HG03469 (cell line): ENCODE data around the gene MAPK1.
"Not testable (repeated sequence)": the region's sequence is repeated elsewhere in the genome, so short reads cannot be mapped to it uniquely, and the experiment has no call there.

Source experiments
- ATAC-seq: cut with Tn5 transposase; IDR thresholded peaks from one replicate; pipeline ENCODE4 v1.9.1; 2021; ENCODE audit warnings: mild to moderate bottlenecking, moderate library complexity, moderate number of reproducible peaks; ENCODE audit not compliant: unreplicated experiment

The MAPK1 gene

GRCh38 chr22:21867528-21868266 lies at the start of gene MAPK1:
Gene MAPK1 (minus strand): TSS chr22:21867645. CDS start chr22:21867440, 205 bp downstream.
- ATAC-seq: peak; percentile 71

DNA sequence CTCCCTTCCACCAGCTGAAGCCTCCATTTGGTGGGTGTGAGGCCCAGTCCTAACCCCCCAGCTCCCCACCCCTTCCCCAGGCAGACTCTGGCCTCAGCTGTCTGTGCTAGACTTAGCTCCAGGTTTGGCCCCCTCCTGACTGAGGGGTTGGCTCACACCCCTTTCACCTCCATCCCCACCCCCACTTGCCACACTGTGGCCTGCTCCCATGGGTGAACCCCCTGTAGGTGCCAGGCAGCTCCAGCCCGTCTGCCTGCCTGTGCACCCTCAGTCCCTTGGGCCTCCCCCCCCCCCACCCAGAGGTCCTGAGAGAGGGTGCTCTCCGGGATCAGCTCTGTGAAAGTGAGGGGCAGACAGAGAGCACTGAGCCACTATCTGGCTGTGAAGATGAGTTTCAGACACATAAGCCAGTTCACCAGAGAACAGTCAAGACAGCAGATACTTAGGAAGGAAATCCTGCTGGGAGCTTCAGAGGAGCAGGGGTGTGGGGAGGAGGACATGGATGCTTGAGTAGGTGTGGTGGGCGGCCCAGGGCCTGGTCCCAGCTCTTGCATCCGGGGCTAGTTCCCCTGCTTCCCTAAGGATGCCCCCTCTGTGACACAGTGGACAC lies 49.0 kb upstream of the MAPK1 start:
- ATAC-seq: no peak

DNA sequence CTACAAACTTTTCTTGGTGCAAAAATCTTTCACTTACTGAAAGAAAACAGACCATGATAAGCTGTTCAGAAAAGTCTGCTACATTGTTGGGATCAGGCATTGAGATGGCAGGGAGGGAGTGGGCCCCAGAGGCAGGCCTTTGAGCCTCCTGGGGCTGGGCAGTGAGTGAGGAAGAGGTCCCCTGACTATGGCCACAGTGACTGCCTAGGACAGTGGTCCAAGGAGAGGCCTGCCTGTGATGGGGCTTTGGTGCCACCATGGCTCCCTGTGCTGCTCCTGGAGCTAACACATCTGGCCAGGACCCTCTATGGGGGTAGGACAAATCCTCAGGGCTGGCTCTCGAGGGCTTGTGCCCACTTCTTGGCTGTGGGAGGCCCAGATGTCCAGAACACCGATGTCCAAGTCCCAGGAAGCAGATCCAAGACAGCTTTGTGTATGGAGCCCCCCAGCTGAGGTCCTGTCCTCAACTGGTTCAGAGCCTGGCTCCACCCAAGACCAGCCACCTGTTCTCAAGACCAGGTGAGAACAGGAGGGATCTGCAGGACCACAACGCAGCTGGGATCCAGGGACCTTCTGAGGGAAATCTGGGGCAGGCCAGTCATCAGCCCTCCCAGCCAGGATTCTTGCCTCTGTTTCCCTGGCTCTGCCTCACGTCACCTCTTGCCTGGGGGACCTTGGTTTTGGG lies 48.3 kb upstream of the MAPK1 start:
- no peak for ATAC-seq

- ATAC-seq: not testable (repeated sequence)
Observed at GRCh38 chr22:21914033-21914642, 46.7 kb upstream of the MAPK1 start.

GRCh38 chr22:21910367-21910766 lies 42.9 kb upstream of the MAPK1 start:
- not testable (repeated sequence) for ATAC-seq

GRCh38 chr22:21909871-21910270 lies 42.4 kb upstream of the MAPK1 start:
- no peak for ATAC-seq

GRCh38 chr22:21907638-21908522 lies 40.4 kb upstream of the MAPK1 start:
- ATAC-seq: no peak

GRCh38 chr22:21905234-21905633 lies 37.8 kb upstream of the MAPK1 start:
- ATAC-seq: not testable (repeated sequence)

DNA sequence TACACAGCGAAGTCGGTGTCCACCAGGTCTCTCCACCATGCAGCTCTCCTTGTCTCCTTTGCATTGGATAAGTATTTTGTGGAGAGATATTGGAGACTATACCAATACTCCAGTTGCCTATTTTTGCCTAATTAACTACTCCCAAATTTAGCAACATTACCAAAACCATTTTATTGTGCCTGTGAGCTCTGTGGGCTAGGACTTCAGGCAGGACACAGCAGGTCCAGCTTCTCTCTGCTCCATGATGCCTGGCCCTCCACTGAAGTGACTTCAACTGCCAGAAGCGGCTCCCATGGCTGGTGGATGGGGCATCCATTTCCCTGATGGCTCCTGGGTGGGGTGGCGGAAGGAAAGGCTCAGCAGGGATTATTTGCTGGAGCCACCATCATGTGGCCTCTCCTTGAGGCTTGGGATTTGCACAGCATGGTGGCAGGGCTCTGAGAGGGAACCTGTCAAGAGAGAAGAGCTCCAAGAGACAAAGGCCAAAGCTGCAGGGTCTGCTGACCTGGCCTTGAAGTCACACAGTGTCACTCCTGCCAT lies 36.9 kb upstream of the MAPK1 start:
- no peak for ATAC-seq

DNA sequence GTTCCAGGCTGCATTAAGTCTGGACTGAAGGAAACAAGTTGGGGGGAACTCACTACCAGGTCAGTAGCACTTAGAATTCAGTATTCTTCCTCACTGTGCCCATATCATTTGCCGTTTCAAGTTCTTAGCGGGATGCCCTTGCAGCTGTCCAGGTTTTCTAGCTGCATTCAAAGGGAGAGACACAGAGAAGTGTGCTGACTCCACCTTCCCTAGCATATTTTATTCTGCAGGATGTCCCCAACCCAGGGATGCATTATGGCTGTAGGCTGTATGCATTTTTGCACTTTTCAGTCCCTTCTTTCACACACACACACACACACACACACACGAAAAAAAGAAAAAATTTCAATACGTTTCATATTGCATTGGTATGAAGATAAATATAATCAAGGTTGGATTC lies 35.8 kb upstream of the MAPK1 start:
- no peak for ATAC-seq

GRCh38 chr22:21902296-21903087 lies 35.0 kb upstream of the MAPK1 start:
- no peak for ATAC-seq

GRCh38 chr22:21898354-21898896 lies 31.0 kb upstream of the MAPK1 start:
- ATAC-seq: no peak

DNA sequence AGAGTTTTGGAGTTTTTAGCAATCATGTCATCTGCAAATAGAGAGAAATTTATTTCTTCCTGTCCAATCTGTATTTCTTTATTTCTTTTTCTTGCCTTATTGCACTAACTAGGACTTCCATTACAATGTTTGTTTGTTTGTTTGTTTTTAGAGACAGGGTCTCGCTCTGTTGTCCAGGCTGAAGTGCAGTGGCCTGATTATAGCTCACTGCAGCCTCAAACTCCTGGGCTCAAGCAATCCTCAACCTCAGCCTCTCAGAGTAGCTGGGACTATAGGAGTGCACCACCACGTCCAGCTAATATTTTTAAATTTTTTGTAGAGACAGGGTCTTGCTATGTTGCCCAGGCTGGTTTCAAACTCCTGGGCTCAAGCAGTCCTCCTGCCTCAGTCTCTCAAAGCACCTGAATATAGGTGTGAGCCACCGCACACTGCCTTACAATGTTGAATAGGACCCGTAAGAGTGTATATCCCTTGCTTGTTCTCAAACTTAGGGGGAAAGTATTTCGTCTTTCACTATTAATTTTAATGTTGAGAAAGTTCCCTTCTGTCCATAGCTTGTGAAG lies 29.6 kb upstream of the MAPK1 start:
- ATAC-seq: no peak

GRCh38 chr22:21896275-21896674 lies 28.8 kb upstream of the MAPK1 start:
- not testable (repeated sequence) for ATAC-seq

GRCh38 chr22:21894799-21895198 lies 27.4 kb upstream of the MAPK1 start:
- no peak for ATAC-seq

DNA sequence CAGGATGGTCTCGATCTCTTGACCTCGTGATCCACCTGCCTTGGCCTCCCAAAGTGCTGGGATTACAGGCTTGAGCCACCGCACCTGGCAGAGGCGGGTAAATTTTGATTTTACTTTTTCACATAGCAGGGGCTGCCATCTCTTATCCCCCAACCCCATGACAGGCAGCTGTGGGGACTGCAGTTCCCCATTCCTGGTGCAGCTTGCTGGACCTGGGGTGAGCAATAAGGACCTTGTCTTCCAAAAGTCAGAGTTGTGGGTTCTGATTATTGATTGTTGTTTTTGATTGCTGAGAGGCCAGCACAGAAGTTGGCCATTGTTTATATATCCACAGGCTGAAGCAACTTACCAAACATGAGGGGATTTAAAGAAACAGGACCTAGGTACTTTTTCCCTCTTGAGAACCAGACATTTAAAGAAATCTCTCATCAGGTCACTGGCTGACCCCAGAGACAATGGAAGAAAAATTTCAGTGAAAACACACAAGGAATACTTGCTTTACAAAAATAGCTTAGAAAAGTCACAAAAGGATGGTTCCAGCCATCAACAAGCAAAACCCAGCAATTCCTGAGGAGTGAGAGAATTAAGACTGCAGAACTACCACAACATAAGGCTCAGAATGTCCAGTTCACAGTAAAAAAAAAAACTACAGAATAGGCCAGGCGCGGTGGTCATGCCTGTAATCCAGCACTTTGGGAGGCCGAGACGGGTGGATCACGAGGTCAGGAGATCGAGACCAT lies 22.0 kb upstream of the MAPK1 start:
- no peak for ATAC-seq

GRCh38 chr22:21887841-21888240 lies 20.4 kb upstream of the MAPK1 start:
- ATAC-seq: no peak

GRCh38 chr22:21883930-21884329 lies 16.5 kb upstream of the MAPK1 start:
- ATAC-seq: not testable (repeated sequence)
